PC-3 (cell line): ENCODE measurements around the gene POLR2F. TPM values are rescaled to one million over a fixed set of nuclear protein-coding genes. Genes with fewer than 3 reads are reported as not detected.
"Not testable (repeated sequence)": the region's sequence is repeated elsewhere in the genome, so short reads cannot be mapped to it uniquely, and the experiment has no call there.

Experiments
- ATAC-seq: fragments of 200-7000 bp; cut with Tn5 transposase; 2 replicates; pipeline ENCODE4 v1.9.1; 2020; ENCODE audit warnings: mild to moderate bottlenecking, moderate library complexity
- BruUV-seq: library from RNA; stranded (reverse); fragments of 400-500 nt; replicated peaks from 2 replicates; lab custom pipeline; 2021; lab: Mats Ljungman, UMichigan
- CTCF ChIA-PET: fragments of 300-600 bp; sonication (Branson Sonifier 250); formaldehyde crosslinking; loops from one replicate; lab custom pipeline; 2022; ENCODE audit warnings: antibody characterized with exemption; lab: Charles Lee
- POLR2A ChIA-PET: fragments of 300-600 bp; sonication (Branson Sonifier 250); formaldehyde crosslinking; loops from one replicate; lab custom pipeline; 2022; ENCODE audit warnings: antibody characterized with exemption; ENCODE audit not compliant: unreplicated experiment; lab: Charles Lee
- DNase-seq: peaks from one replicate; pipeline ENCODE4 v3.0.0-alpha.2; 2015
- H2AFZ ChIP-seq: fragments of 300-600 bp; sonication (generic); 2 replicates; pipeline ENCODE4 v1.6.0; 2016; ENCODE audit warnings: antibody characterized with exemption, low read length
- H3F3A ChIP-seq: fragments of 300-600 bp; sonication (generic); one replicate; pipeline ENCODE4 v1.6.0; 2017; ENCODE audit warnings: antibody characterized with exemption, low read length, control low read depth, mild to moderate bottlenecking; ENCODE audit not compliant: unreplicated experiment
- H3K27ac ChIP-seq: fragments of 300-600 bp; sonication (generic); 2 replicates; pipeline ENCODE4 v1.5.1; 2016; ENCODE audit warnings: mild to moderate bottlenecking, low read length
- H3K27me3 ChIP-seq: fragments of 300-600 bp; sonication (generic); 2 replicates; pipeline ENCODE4 v1.6.1; 2016; ENCODE audit warnings: low read length, mixed read lengths
- H3K36me3 ChIP-seq: fragments of 300-600 bp; sonication (generic); 2 replicates; pipeline ENCODE4 v1.6.1; 2016; ENCODE audit warnings: low read depth, mixed run types, low read length, mixed read lengths
- H3K4me1 ChIP-seq: fragments of 300-600 bp; sonication (generic); 2 replicates; pipeline ENCODE4 v1.5.1; 2016; ENCODE audit warnings: low read length; ENCODE audit not compliant: insufficient read depth
- H3K4me2 ChIP-seq: fragments of 300-600 bp; sonication (generic); 2 replicates; pipeline ENCODE4 v1.6.0; 2016; ENCODE audit warnings: low read length
- H3K4me3 ChIP-seq: fragments of 300-600 bp; sonication (generic); 2 replicates; pipeline ENCODE4 v1.5.1; 2016; ENCODE audit warnings: mild to moderate bottlenecking, low read length, mixed read lengths
- H3K79me2 ChIP-seq: fragments of 300-600 bp; sonication (generic); 2 replicates; pipeline ENCODE4 v1.6.1; 2017; ENCODE audit warnings: low read length, mixed read lengths
- H3K9ac ChIP-seq: fragments of 300-600 bp; sonication (generic); 2 replicates; pipeline ENCODE4 v1.6.0; 2016; ENCODE audit warnings: mild to moderate bottlenecking, low read length
- H3K9me2 ChIP-seq: fragments of 300-600 bp; sonication (generic); replicated peaks from 2 replicates; pipeline ENCODE4 v1.6.1; 2016; ENCODE audit warnings: mixed run types, low read length, mixed read lengths
- H3K9me3 ChIP-seq: fragments of 300-600 bp; sonication (generic); 2 replicates; pipeline ENCODE4 v1.6.1; 2016; ENCODE audit warnings: low read length, mixed read lengths
- H4K20me1 ChIP-seq: fragments of 300-600 bp; sonication (generic); 2 replicates; pipeline ENCODE4 v1.6.1; 2016; ENCODE audit warnings: low read length, mixed read lengths
- EZH2 ChIP-seq: fragments of 300-600 bp; sonication (generic); IDR thresholded peaks from one replicate; pipeline ENCODE4 v1.6.1; 2017; ENCODE audit warnings: antibody characterized with exemption, mild to moderate bottlenecking, low read length; ENCODE audit not compliant: unreplicated experiment
- EZH2phosphoT487 ChIP-seq: fragments of 300-600 bp; sonication (generic); IDR thresholded peaks from 2 replicates; pipeline ENCODE4 v1.6.1; 2018; ENCODE audit warnings: mild to moderate bottlenecking, antibody characterized with exemption, low read length, borderline replicate concordance
- intact Hi-C: fragments of 100-400 bp; cut with micrococcal nuclease; formaldehyde crosslinking; loops from 2 replicates; pipeline ENCODE4 v1.9.0; 2023
- total RNA-seq: library from RNA; depleted of rRNA; stranded (reverse); fragments of >200 nt; gene quantifications from 2 replicates; pipeline ENCODE4 v1.2.3, GENCODE V29; 2014
- TF ChIP-seq, protein P1 (sequence below): fragments of 300-600 bp; sonication (generic); conservative IDR thresholded peaks from 2 replicates; pipeline ENCODE4 v1.5.1; 2017; ENCODE audit warnings: antibody characterized with exemption, low read depth, mild to moderate bottlenecking, low read length

The POLR2F gene
- total RNA-seq, 1 experiment from 2014 or later: 177 TPM

DNA sequence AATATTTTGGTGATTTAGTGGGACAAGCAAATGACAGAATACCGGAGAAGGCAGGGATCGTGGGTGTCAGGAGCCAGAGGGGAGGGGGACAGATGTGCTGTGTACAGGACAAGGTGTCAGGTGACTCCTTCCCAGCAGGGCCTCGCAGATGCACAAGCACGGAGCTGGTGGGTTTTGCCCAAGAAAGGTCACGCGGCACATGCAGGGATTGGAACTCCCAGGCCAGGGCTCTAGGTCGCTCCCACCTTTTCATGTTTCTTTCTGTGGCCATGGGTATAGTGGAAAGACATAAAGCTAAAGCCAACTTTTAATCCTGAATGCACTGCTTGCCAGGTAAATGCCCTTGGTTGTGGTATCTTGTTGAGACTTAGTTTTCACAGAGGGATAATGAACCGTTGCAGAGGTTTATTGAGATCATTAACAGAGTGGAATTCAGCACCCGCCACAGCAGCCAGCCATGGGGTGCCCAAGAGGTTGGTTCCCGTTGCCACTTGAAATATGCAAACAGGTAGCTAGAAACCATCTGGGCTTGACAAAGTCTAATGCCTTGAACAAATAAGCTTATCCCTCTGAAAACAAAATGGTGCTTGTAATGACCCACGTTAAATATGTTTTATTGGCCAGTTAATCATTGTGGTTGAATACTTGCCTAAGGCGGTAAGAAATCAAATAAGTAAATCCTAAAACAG is 10.2 kb upstream of the POLR2F start:
- 0 out of 2 replicates have a peak, but pooled peaks cover 4% of the 10 kb centered on the region for H4K20me1 ChIP-seq
- no peak overlapping the region for H3K4me2 ChIP-seq
- no peak overlapping the region for H3K4me3 ChIP-seq
- peaks cover 12% of the 10 kb centered on the region for H3K4me1 ChIP-seq
- H3K27ac ChIP-seq: peak overlapping the region; percentile 13; the same call in 1 of the 2 replicates
- TF ChIP-seq EZH2phosphoT487 (no peak), EZH2 (no peak)
- TF ChIP-seq, protein P1, sequence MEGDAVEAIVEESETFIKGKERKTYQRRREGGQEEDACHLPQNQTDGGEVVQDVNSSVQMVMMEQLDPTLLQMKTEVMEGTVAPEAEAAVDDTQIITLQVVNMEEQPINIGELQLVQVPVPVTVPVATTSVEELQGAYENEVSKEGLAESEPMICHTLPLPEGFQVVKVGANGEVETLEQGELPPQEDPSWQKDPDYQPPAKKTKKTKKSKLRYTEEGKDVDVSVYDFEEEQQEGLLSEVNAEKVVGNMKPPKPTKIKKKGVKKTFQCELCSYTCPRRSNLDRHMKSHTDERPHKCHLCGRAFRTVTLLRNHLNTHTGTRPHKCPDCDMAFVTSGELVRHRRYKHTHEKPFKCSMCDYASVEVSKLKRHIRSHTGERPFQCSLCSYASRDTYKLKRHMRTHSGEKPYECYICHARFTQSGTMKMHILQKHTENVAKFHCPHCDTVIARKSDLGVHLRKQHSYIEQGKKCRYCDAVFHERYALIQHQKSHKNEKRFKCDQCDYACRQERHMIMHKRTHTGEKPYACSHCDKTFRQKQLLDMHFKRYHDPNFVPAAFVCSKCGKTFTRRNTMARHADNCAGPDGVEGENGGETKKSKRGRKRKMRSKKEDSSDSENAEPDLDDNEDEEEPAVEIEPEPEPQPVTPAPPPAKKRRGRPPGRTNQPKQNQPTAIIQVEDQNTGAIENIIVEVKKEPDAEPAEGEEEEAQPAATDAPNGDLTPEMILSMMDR: no peak
- ChIA-PET POLR2A (interaction anchor here (0.6 to 0.7 kb wide), 3 partner anchors 10 to 114 kb away, joined by 3 to 10 read pairs (median 4); partner anchors contain the start of gene PICK1), CTCF (no interaction called here)
- ATAC-seq: peak; percentile 89
- H3K9me3 ChIP-seq: no peaks in the 10 kb centered on the region
- intact Hi-C loops: no loop called here
- DNase-seq: peak; percentile 75
- H3K27me3 ChIP-seq: no peaks in the 10 kb centered on the region
- H2AFZ ChIP-seq: no peak overlapping the region
- BruUV-seq: no TSS peak
- no peaks in the 10 kb centered on the region for H3F3A ChIP-seq
- no peaks in the 10 kb centered on the region for H3K79me2 ChIP-seq
- no peak overlapping the region for H3K9ac ChIP-seq
- H3K9me2 ChIP-seq: no peaks in the 10 kb centered on the region
- H3K36me3 ChIP-seq: peaks cover 4% of the 10 kb centered on the region; the same call in 1 of the 2 replicates

DNA sequence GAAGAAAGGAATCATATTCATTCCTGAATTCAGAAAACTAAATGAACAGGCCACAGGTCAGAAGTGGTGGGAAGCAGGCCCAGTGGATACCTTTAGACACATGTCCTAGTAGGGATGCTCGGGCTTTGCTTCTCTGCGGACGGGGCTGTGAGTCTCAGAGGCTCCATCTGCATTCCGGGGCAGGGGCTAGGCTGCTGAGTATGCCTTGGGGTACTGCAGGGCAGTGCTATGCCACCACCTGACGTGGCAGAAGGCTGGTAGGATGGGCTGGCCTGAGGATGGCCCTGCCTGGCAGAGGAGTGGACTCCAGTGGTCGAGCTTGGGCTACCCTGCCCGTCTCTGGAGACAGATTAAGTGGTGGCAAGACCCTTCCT is 9.7 kb upstream of the POLR2F start:
- ATAC-seq: peak; percentile 81
- BruUV-seq: TSS peak; percentile 9
- POLR2A ChIA-PET: interaction anchor here (0.6 to 0.7 kb wide), 3 partner anchors 9 to 113 kb away, joined by 3 to 10 read pairs (median 4); partner anchors contain the start of gene PICK1

DNA sequence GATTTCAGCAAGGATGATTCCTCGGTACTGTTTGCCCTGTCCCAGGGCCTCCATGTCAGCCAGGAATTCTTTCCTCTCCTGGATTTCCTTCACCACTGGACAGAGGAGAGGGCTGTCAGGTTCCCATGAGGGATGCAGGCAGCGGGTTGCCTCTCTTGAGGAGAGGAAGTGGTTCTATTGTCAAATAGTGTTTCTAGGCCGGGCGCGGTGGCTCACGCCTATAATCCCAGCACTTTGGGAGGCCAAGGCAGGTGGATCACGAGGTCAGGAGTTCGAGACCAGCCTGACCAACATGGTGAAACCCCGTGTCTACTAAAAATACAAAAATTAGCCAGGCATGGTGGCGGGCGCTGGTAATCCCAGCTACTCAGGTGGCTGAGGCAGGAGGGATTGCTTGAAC is 9.1 kb upstream of the POLR2F start:
- H3K9me2 ChIP-seq, H3K9ac ChIP-seq, H3K36me3 ChIP-seq, DNase-seq, intact Hi-C loops, H3K27me3 ChIP-seq, CTCF ChIA-PET, H3K4me2 ChIP-seq, H3K79me2 ChIP-seq, H3F3A ChIP-seq, H2AFZ ChIP-seq, ATAC-seq, H3K27ac ChIP-seq, H4K20me1 ChIP-seq, BruUV-seq, POLR2A ChIA-PET, H3K9me3 ChIP-seq, H3K4me3 ChIP-seq: not testable (repeated sequence)
- H3K4me1 ChIP-seq: peaks cover 12% of the 10 kb centered on the region

More for the DNA sequence above, 9.7 kb upstream of the POLR2F start:
- Histone ChIP-seq H3K9me2 (no peaks in the 10 kb centered on the region), H3K4me2 (no peak overlapping the region), H3K9me3 (no peaks in the 10 kb centered on the region), H3F3A (no peaks in the 10 kb centered on the region), H3K27me3 (no peaks in the 10 kb centered on the region), H3K9ac (no peak overlapping the region), H3K4me3 (no peak overlapping the region), H3K79me2 (no peaks in the 10 kb centered on the region), H3K4me1 (peaks cover 12% of the 10 kb centered on the region), H3K36me3 (peaks cover 4% of the 10 kb centered on the region; the same call in 1 of the 2 replicates), H2AFZ (no peak overlapping the region), H3K27ac (no peak overlapping the region), H4K20me1 (0 out of 2 replicates have a peak, but pooled peaks cover 4% of the 10 kb centered on the region)
- CTCF ChIA-PET: no interaction called here
- TF ChIP-seq, protein P1: no peak
- TF ChIP-seq EZH2phosphoT487 (no peak), EZH2 (no peak)
- DNase-seq: no peak
- intact Hi-C loops: no loop called here

DNA sequence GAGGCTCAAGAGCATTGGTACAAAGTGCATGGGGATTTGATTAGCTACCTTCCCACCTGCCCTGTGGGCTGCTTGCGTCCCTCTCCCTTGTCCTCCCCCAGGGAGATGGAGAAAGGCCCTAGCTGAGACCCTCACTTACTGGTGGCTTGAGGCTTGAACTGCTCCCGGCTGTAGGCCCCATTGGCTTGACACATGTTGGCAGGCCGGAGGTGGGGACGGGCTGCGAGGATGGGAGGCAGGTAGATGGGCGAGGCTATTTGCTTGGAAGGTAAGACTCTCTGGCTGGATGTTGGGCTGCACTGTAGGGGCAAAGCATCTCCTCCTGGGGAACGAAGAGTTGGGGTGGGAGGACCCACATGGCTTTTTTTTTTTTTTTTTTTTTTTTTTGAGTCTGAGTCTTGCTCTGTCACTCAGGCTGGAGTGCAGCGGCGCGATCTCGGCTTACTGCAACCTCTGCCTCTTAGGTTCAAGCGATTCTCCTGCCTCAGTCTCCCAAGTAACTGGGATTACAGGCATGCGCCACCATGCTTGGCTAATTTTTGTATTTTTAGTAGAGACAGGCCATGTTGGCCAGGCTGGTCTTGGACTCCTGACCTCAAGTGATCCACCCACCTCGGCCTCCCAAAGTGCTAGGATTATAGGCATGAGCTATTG is 6.2 kb upstream of the POLR2F start:
- BruUV-seq, H3K9me2 ChIP-seq, H3K27me3 ChIP-seq, intact Hi-C loops, H3K36me3 ChIP-seq, POLR2A ChIA-PET, H3F3A ChIP-seq, H3K9me3 ChIP-seq, H3K4me3 ChIP-seq, H4K20me1 ChIP-seq, CTCF ChIA-PET, ATAC-seq, H2AFZ ChIP-seq, H3K27ac ChIP-seq, H3K9ac ChIP-seq, H3K79me2 ChIP-seq, H3K4me2 ChIP-seq, DNase-seq: not testable (repeated sequence)
- H3K4me1 ChIP-seq: peaks cover 12% of the 10 kb centered on the region
